ENCODE measurements around the gene NOLC1. TPM values are rescaled to one million over a fixed set of nuclear protein-coding genes. Genes with fewer than 3 reads are reported as not detected.

NOLC1 gene
- total RNA-seq, 1 donor = 30.7 TPM

- DNase-seq (ENCODE audit: low read depth) = no peak
- peak overlapping the region; percentile 77 for H3K4me3 ChIP-seq (ENCODE audit: low read depth, low read length)
- no peak for TF ChIP-seq CTCF (IDR thresholded peaks at IDR 0.05; ENCODE audit: insufficient read depth, low read depth, low read length)
Observed at GRCh38 chr10:102113261-102113955, 38.8 kb upstream of the NOLC1 start.

GRCh38 chr10:102113956-102114857, 38.0 kb upstream of the NOLC1 start:
- DNase-seq (ENCODE audit: low read depth) = no peak
- peak overlapping the region; percentile 77 for H3K4me3 ChIP-seq (ENCODE audit: low read depth, low read length)
- no peak for TF ChIP-seq CTCF (IDR thresholded peaks at IDR 0.05; ENCODE audit: insufficient read depth, low read depth, low read length)

- peak; percentile 78 for DNase-seq (ENCODE audit: low read depth)
- H3K4me3 ChIP-seq (ENCODE audit: low read depth, low read length) = peak overlapping the region; percentile 77
- no peak for TF ChIP-seq CTCF (IDR thresholded peaks at IDR 0.05; ENCODE audit: insufficient read depth, low read depth, low read length)
Observed at GRCh38 chr10:102114861-102115618, 37.1 kb upstream of the NOLC1 start.

GRCh38 chr10:102115775-102116174, 36.4 kb upstream of the NOLC1 start:
- H3K4me3 ChIP-seq (ENCODE audit: low read depth, low read length) = peak overlapping the region; percentile 3
- no peak for DNase-seq (ENCODE audit: low read depth)
- TF ChIP-seq CTCF (IDR thresholded peaks at IDR 0.05; ENCODE audit: insufficient read depth, low read depth, low read length) = no peak

- DNase-seq (ENCODE audit: low read depth) = no peak
- peak overlapping the region; percentile 73 for H3K4me3 ChIP-seq (ENCODE audit: low read depth, low read length)
- no peak for TF ChIP-seq CTCF (IDR thresholded peaks at IDR 0.05; ENCODE audit: insufficient read depth, low read depth, low read length)
Observed at GRCh38 chr10:102116656-102117055, 35.5 kb upstream of the NOLC1 start.

DNA sequence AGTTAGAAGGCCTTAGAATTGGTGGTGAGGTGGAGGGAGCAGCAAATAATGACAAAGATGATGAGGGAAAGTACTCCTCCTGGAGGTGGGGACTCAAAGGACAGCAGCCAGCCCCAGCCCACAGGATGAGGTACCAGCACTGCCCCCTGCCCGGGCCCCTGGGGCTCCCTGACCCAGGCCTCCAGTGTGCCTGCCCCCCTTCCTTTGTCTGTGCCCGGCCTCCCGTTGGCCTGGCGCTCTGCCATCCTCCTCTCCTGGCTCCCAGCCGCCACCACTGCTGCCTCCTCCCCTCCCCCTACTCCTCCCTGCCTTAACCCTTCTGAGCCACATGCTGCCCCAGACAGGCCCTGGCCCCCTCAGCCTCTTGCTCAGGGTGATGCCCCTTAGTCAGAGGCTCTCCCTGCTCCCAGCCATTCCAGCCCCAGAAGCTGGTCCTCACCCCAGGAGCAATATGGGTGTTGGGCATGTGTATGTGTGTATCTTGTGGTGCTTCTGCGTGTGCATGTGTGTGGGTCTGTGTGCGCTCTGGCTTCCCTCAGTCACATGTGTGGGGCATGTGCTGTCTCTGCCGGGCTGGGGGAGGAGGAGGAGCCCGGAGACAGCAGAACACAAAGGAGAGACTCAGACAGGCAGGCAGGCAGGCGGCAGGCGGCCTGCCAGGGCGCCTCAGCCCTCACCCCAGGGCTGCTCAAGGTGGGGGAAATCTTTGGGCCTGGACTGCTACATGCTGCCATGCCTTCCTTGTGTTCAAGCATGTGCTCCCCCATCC, 34.6 kb upstream of the NOLC1 start:
- TF ChIP-seq CTCF (IDR thresholded peaks at IDR 0.05; ENCODE audit: insufficient read depth, low read depth, low read length) = peak; percentile 31
- peak; percentile 83 for DNase-seq (ENCODE audit: low read depth)
- peak overlapping the region; percentile 73 for H3K4me3 ChIP-seq (ENCODE audit: low read depth, low read length)

Measured in fibroblast of villous mesenchyme (primary cell).